Vagina (tissue), 2 donors: Measurements from ENCODE around the gene SPSB1.

Source experiments
- POLR2A ChIP-seq, 2 donors: fragments of 450-650 bp; IDR thresholded peaks; one replicate each; pipeline ENCODE4 v1.6.1; 2017; ENCODE audit warnings: antibody characterized with exemption in 2 of 2, mild to moderate bottlenecking in 2 of 2, moderate library complexity in 2 of 2
- POLR2AphosphoS5 ChIP-seq, 2 donors: sonication (generic); formaldehyde crosslinking; IDR thresholded peaks; one replicate each; pipeline ENCODE4 v1.9.0; 2017; ENCODE audit warnings: antibody characterized with exemption in 2 of 2, mild to moderate bottlenecking in 2 of 2, low read depth in 1 of 2; ENCODE audit not compliant: insufficient read depth in 1 of 2
- TF ChIP-seq, protein P1 (sequence below), 3 experiments: fragments of 450-650 bp in 2 of 3; fragments of 200-600 bp in 1 of 3; sonication (generic) in 1 of 3; IDR thresholded peaks; one replicate each; pipeline ENCODE4 v1.5.1; 2017 to 2019; ENCODE audit warnings: antibody characterized with exemption in 3 of 3, mild to moderate bottlenecking in 2 of 3, moderate library complexity in 2 of 3

DNA sequence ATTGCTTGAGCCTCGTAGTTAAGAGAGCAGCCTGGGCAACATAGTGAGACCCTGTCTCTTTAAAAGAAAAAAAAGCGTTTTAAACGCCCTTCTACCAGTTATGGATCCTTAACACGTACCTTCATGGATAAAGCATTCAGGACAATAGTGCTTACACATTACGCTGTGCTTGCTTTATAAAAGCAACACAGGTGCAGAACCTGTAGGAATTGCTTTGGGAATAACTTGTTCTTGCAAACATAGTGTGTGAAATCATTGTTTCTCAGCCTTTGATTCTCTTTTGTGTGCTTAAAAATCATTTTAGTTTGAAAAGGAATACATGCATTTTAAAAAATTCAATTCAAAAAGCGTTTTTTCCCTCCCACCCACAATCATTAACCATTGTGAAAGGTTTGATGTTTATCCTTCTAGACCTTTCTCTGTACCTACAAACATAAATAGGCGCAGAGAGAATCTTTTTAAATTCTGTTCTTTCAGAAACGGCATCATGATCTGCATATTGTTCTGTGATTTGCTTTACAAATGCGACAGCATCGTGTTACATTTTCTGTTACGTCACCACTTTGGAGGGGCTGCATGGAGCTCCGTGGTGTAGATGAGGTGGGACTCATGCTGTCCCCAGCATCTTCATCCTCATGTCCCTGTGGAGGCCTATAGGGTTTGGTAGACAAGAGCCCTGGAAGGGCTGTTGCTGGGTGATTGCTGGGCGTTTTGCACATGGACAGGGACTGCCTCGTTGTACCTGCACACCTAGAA, 54.6 kb downstream of the SPSB1 start:
- TF ChIP-seq, protein P1, sequence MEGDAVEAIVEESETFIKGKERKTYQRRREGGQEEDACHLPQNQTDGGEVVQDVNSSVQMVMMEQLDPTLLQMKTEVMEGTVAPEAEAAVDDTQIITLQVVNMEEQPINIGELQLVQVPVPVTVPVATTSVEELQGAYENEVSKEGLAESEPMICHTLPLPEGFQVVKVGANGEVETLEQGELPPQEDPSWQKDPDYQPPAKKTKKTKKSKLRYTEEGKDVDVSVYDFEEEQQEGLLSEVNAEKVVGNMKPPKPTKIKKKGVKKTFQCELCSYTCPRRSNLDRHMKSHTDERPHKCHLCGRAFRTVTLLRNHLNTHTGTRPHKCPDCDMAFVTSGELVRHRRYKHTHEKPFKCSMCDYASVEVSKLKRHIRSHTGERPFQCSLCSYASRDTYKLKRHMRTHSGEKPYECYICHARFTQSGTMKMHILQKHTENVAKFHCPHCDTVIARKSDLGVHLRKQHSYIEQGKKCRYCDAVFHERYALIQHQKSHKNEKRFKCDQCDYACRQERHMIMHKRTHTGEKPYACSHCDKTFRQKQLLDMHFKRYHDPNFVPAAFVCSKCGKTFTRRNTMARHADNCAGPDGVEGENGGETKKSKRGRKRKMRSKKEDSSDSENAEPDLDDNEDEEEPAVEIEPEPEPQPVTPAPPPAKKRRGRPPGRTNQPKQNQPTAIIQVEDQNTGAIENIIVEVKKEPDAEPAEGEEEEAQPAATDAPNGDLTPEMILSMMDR (IDR thresholded peaks at IDR 0.05) = no peak
- TF ChIP-seq POLR2A (IDR thresholded peaks at IDR 0.05) (no peak), POLR2AphosphoS5 (IDR thresholded peaks at IDR 0.05; ENCODE audit: insufficient read depth in 1 of 2, low read depth in 1 of 2) (no peak)
